HFFc6 (cell line): ENCODE data around the gene ANAPC7. TPM values are rescaled to one million over a fixed set of nuclear protein-coding genes. Genes with fewer than 3 reads are reported as not detected.
"Not testable (repeated sequence)": the region's sequence is repeated elsewhere in the genome, so short reads cannot be mapped to it uniquely, and the experiment has no call there.

Experiments
- DNase-seq: peaks from one replicate; pipeline ENCODE4 v3.0.0-alpha.2; 2018
- H3K27ac Mint-ChIP-seq: 2 replicates; pipeline ENCODE4 v1.8.0; 2020; ENCODE audit warnings: mild to moderate bottlenecking, mixed read lengths
- H3K27me3 Mint-ChIP-seq: 2 replicates; pipeline ENCODE4 v1.8.0; 2021; ENCODE audit warnings: mild to moderate bottlenecking, moderate library complexity, mixed read lengths; ENCODE audit not compliant: insufficient read depth
- H3K36me3 Mint-ChIP-seq: 2 replicates; pipeline ENCODE4 v1.8.0; 2021; ENCODE audit warnings: low read depth, mixed read lengths
- H3K4me1 Mint-ChIP-seq: 2 replicates; pipeline ENCODE4 v1.8.0; 2020; ENCODE audit warnings: low read depth, mixed read lengths
- H3K4me3 Mint-ChIP-seq: 2 replicates; pipeline ENCODE4 v1.8.0; 2020; ENCODE audit warnings: mild to moderate bottlenecking, moderate library complexity, mixed read lengths
- H3K9me3 Mint-ChIP-seq: 2 replicates; pipeline ENCODE4 v1.8.0; 2020; ENCODE audit warnings: mild to moderate bottlenecking, mixed read lengths
- total RNA-seq, 6 experiments: library from RNA; stranded (reverse); fragmentation: NEBNext Ultra II Directional; extraction: Animal tissue kit (Norgen Biotek cat#: 25700); gene quantifications; 2 replicates in 1 of 6; 3 replicates in 5 of 6; pipeline ENCODE4 v1.2.3, GENCODE V29; 2021
- TF ChIP-seq, protein P1 (sequence below): fragments of 200-600 bp; sonication (generic); IDR thresholded peaks from 2 replicates; pipeline ENCODE4 v1.5.0; 2021; ENCODE audit warnings: antibody characterized with exemption, mild to moderate bottlenecking

The ANAPC7 gene
- total RNA-seq, 6 experiments from 2014 or later = 48.7 to 58.8 (median 57.3) TPM

DNA sequence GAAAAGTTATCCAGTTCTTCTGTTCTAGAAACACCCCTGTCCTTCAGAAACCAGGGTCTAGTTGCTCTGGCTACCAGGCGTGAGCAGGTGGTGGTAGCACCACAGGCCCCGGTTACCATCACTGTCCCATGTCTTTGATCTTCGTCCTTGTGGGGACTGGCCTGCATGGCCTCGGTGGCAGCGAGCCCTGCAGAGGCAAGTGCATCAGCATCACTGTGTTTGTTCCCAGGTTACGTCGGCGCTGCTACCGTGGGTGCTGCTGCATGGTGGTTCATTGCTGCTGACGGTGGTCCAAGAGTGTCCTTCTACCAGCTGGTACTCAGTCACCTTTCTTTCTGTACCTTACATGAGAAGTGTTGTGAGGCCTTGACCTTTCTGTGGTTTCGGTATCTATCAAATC is 58.9 kb downstream of the ANAPC7 start:
- Mint-ChIP-seq H3K4me3 (no peak overlapping the region), H3K9me3 (no peaks in the 10 kb centered on the region), H3K4me1 (peaks cover 15% of the 10 kb centered on the region), H3K27me3 (peaks cover 9% of the 10 kb centered on the region), H3K36me3 (peaks cover 71% of the 10 kb centered on the region), H3K27ac (no peak overlapping the region)
- TF ChIP-seq, protein P1, sequence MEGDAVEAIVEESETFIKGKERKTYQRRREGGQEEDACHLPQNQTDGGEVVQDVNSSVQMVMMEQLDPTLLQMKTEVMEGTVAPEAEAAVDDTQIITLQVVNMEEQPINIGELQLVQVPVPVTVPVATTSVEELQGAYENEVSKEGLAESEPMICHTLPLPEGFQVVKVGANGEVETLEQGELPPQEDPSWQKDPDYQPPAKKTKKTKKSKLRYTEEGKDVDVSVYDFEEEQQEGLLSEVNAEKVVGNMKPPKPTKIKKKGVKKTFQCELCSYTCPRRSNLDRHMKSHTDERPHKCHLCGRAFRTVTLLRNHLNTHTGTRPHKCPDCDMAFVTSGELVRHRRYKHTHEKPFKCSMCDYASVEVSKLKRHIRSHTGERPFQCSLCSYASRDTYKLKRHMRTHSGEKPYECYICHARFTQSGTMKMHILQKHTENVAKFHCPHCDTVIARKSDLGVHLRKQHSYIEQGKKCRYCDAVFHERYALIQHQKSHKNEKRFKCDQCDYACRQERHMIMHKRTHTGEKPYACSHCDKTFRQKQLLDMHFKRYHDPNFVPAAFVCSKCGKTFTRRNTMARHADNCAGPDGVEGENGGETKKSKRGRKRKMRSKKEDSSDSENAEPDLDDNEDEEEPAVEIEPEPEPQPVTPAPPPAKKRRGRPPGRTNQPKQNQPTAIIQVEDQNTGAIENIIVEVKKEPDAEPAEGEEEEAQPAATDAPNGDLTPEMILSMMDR = no peak
- no peak for DNase-seq

- Mint-ChIP-seq H3K9me3 (no peaks in the 10 kb centered on the region), H3K27ac (no peak overlapping the region), H3K4me1 (peaks cover 22% of the 10 kb centered on the region), H3K36me3 (peaks cover 73% of the 10 kb centered on the region), H3K4me3 (no peak overlapping the region), H3K27me3 (peaks cover 9% of the 10 kb centered on the region)
- no peak for DNase-seq
- TF ChIP-seq, protein P1 = no peak
Observed at GRCh38 chr12:110343736-110344555, 59.6 kb downstream of the ANAPC7 start.

DNA sequence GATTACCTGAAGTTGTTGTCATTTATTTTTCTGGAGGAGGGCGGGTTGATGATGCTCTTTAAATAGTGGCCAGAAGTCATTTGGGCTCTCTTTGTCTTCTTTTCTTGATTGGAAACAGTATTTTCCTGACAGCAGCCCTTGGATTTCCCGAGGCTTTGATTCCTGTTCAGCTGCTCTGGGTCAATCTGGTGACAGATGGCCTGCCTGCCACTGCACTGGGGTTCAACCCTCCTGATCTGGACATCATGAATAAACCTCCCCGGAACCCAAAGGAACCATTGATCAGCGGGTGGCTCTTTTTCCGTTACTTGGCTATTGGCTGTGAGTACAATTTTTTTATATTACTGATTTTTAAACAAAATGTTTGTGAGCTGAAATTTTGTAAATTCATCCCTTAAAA is 60.4 kb downstream of the ANAPC7 start:
- Mint-ChIP-seq H3K4me3 (no peak overlapping the region), H3K4me1 (peaks cover 27% of the 10 kb centered on the region), H3K36me3 (peaks cover 81% of the 10 kb centered on the region), H3K27me3 (peaks cover 11% of the 10 kb centered on the region), H3K27ac (no peak overlapping the region), H3K9me3 (no peaks in the 10 kb centered on the region)
- TF ChIP-seq, protein P1 = no peak
- DNase-seq = no peak

DNA sequence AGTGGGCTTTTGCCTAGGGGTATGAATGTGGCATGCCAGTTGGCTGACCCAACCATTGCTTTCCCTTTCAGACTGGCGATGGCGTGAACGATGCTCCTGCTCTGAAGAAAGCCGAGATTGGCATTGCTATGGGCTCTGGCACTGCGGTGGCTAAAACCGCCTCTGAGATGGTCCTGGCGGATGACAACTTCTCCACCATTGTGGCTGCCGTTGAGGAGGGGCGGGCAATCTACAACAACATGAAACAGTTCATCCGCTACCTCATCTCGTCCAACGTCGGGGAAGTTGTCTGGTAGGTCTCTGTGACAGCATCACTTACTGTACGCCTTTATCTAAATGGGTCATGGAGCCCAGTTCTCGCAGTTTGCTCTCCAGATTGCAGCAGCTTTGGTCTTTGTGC is 61.4 kb downstream of the ANAPC7 start:
- H3K9me3 Mint-ChIP-seq = no peaks in the 10 kb centered on the region
- peaks cover 82% of the 10 kb centered on the region for H3K36me3 Mint-ChIP-seq
- TF ChIP-seq, protein P1 = no peak
- H3K27me3 Mint-ChIP-seq = peaks cover 12% of the 10 kb centered on the region
- DNase-seq = no peak
- H3K4me1 Mint-ChIP-seq = peaks cover 27% of the 10 kb centered on the region
- no peak overlapping the region for H3K4me3 Mint-ChIP-seq
- no peak overlapping the region for H3K27ac Mint-ChIP-seq

DNA sequence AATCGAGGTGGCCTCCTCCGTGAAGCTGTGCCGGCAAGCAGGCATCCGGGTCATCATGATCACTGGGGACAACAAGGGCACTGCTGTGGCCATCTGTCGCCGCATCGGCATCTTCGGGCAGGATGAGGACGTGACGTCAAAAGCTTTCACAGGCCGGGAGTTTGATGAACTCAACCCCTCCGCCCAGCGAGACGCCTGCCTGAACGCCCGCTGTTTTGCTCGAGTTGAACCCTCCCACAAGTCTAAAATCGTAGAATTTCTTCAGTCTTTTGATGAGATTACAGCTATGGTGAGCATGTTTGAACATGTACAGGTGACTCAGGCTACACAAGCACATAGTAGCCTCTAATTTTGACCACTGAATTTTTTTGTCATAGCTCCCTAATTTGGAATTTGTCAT is 62.8 kb downstream of the ANAPC7 start:
- Mint-ChIP-seq H3K4me3 (no peak overlapping the region), H3K4me1 (peaks cover 27% of the 10 kb centered on the region), H3K27me3 (peaks cover 12% of the 10 kb centered on the region), H3K9me3 (no peaks in the 10 kb centered on the region), H3K27ac (peak overlapping the region; percentile 64), H3K36me3 (peaks cover 84% of the 10 kb centered on the region)
- TF ChIP-seq, protein P1 = no peak
- no peak for DNase-seq

DNA sequence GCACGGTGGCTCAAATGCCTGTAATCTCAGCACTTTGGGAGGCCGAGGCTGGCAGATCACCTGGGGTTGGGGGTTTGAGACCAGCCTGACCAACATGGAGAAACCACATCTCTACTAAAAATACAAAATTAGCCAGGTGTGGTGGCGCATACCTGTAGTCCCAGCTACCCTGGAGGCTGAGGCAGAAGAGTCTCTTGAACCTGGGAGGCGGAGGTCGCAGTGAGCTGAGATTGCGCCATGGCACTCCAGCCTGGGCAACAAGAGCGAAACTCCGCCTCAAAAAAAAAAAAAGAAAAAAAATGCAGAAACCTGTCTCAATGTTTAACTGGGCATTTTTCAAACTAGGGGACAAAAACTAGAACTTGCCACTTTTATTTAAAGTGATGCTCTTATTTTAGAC is 63.2 kb downstream of the ANAPC7 start:
- not testable (repeated sequence) for H3K4me3 Mint-ChIP-seq

More for the DNA sequence above, 63.2 kb downstream of the ANAPC7 start:
- peaks cover 12% of the 10 kb centered on the region for H3K27me3 Mint-ChIP-seq
- not testable (repeated sequence) for DNase-seq, H3K9me3 Mint-ChIP-seq
- peaks cover 87% of the 10 kb centered on the region for H3K36me3 Mint-ChIP-seq
- peaks cover 27% of the 10 kb centered on the region for H3K4me1 Mint-ChIP-seq
- H3K27ac Mint-ChIP-seq = peak overlapping the region; percentile 64
